Coronary artery (tissue), 2 donors: Measurements from ENCODE around the gene EGFLAM.

Source experiments
- DNase-seq: peaks from one replicate; pipeline ENCODE4 v3.0.0-alpha.2; 2017; ENCODE audit warnings: low spot score
- H3K27ac ChIP-seq, 2 donors: fragments of 200-600 bp; sonication (generic); one replicate each; pipeline ENCODE4 v1.5.1; 2016 to 2019
- H3K4me3 ChIP-seq: fragments of 200-600 bp; sonication (generic); 2 replicates; pipeline ENCODE4 v1.5.1; 2016; ENCODE audit warnings: mild to moderate bottlenecking, moderate library complexity
- TF ChIP-seq, protein P1 (sequence below): fragments of 200-600 bp; sonication (generic); IDR thresholded peaks from one replicate; pipeline ENCODE4 v1.5.1; 2019; ENCODE audit warnings: antibody characterized with exemption

The EGFLAM gene

DNA sequence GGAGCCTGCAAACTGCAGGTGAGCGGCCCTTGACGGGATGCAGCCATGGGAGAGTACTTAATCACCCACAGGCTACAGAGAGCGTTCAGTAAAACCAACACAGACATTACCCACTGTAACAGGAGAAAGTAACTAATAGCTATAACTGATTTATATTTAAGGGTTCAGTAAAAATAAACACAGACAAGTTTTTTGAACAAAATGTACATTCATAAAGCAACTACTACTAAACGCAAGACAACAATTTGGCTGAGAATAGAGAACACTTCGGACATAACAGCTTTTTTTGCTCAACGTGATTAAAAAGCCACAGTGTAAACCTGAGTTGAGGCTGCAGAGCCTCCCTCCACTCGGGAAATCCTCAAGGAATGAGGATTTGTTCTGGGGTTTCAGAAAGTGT is 236.4 kb downstream of the EGFLAM start:
- no peak for DNase-seq
- TF ChIP-seq, protein P1, sequence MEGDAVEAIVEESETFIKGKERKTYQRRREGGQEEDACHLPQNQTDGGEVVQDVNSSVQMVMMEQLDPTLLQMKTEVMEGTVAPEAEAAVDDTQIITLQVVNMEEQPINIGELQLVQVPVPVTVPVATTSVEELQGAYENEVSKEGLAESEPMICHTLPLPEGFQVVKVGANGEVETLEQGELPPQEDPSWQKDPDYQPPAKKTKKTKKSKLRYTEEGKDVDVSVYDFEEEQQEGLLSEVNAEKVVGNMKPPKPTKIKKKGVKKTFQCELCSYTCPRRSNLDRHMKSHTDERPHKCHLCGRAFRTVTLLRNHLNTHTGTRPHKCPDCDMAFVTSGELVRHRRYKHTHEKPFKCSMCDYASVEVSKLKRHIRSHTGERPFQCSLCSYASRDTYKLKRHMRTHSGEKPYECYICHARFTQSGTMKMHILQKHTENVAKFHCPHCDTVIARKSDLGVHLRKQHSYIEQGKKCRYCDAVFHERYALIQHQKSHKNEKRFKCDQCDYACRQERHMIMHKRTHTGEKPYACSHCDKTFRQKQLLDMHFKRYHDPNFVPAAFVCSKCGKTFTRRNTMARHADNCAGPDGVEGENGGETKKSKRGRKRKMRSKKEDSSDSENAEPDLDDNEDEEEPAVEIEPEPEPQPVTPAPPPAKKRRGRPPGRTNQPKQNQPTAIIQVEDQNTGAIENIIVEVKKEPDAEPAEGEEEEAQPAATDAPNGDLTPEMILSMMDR: no peak
- H3K4me3 ChIP-seq: no peak overlapping the region
- H3K27ac ChIP-seq: no peak overlapping the region

DNA sequence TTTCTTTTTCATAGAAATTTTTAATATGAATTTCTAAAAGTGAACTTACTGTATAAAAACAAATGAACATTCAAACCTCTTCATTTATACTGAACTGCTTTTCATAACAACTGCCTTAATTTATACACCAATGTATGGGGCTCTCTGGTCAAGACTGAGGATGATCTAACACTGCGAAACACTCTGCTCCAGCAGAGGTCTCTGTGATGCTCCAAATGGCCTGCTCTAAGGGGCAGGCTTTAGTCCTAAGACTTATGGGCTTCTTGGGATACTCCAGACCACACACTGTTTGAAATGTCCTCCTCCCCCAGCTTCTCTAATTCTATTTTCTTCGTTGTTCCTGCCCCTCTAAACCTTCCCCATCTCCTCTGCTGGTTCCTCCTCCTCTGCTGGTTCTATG is 239.6 kb downstream of the EGFLAM start:
- no peak for DNase-seq
- TF ChIP-seq, protein P1: no peak
- H3K4me3 ChIP-seq: no peak overlapping the region
- no peak overlapping the region for H3K27ac ChIP-seq

DNA sequence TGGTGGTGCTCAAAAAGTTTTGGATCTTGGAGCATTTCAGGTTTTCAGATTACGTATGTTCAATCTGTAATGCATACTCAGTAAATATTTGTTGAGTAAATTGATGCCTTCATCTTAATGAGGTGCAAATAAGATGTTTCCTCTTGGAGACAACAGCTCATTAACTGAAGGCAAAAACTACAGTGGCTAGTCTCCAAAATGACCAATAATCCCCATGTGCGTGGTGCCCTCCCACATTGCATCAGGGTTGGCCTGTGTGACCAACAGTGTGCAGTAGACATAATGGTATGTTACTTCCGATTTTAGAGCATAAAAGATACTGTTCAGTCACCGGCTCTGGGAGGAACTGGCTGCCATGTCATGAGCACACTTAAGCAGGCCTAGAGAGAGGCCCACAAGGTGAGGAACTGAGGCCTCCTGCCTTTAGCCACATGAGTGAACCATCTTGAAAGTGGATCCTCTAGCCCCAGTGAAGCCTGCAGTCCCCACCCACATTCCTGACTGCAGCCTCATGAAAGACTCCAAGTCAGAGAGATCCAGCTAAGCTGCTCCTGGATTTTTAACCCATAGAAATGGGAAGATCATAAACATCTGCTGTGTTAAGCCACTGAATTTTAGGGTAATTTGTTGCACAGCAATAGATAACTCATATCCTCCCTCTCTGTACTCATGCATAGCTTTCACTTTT is 242.4 kb downstream of the EGFLAM start:
- Histone ChIP-seq H3K27ac (no peak overlapping the region), H3K4me3 (no peak overlapping the region)
- TF ChIP-seq, protein P1: no peak
- no peak for DNase-seq

DNA sequence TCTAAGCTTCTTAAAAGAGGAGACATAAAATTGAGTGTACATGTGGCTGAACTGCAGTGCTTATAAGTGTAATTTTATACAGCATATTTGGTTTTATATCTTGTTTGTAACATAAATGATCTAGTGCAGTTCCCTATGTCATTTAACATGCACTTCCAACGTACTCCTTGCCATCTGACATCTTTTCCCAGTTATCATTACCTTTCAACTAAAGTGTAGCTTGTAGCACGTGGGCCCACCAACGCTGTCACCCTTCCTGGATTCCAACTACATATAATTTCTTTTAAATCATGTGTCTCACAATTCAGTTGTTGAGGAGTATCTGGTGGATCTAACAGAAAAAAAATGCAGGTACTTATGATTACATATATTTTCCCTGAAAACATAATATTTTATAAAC is 247.9 kb downstream of the EGFLAM start:
- Histone ChIP-seq H3K27ac (no peak overlapping the region), H3K4me3 (no peak overlapping the region)
- DNase-seq: no peak
- TF ChIP-seq, protein P1: no peak

DNA sequence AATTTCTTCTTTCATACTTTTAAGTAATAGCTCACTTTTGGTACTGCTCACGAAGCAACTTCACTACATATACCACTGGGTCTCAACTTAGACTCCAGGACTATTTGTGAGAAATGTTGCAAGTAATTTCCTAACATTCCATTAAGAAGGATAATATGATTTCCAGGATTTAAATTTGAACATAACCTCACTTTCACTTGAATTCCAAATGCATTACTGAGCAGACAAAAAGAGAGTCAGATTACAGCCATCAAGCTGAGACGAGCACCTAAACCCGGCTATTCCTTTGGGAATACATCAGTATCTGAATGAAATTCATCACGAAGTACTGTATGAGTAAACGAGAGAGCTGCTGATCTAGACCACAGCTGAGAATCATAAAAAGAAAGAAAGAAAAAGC is 250.8 kb downstream of the EGFLAM start:
- no peak for DNase-seq
- no peak overlapping the region for H3K27ac ChIP-seq
- TF ChIP-seq, protein P1: no peak

More for the DNA sequence above, 250.8 kb downstream of the EGFLAM start:
- no peak overlapping the region for H3K4me3 ChIP-seq
